Hippocampal formation (tissue), 2 donors: Measurements from ENCODE around the gene NPFFR1.
A peak's percentile ranks its signal among the peaks of the same experiment; 100 is the strongest.

Source experiments
- DNase-seq, 2 donors: peaks; one replicate each; lab custom pipeline; 2025; lab: John Stamatoyannopoulos, UW

Gene NPFFR1

GRCh38 chr10:70283445-70284399 lies at the start of gene NPFFR1:
TSS of gene NPFFR1 (minus strand) at chr10:70284004. CDS start at chr10:70283676, 328 bp downstream.
- no peak for DNase-seq

GRCh38 chr10:70333268-70333667 lies 49.5 kb upstream of the NPFFR1 start:
- no peak for DNase-seq

GRCh38 chr10:70331486-70332268 lies 47.9 kb upstream of the NPFFR1 start:
- peak in 1 of 2 donors; percentile 12 for DNase-seq

GRCh38 chr10:70331160-70331485 lies 47.3 kb upstream of the NPFFR1 start:
- no peak for DNase-seq

- no peak for DNase-seq
Observed at GRCh38 chr10:70330671-70331070, 46.9 kb upstream of the NPFFR1 start.

- DNase-seq, result no peak
Observed at GRCh38 chr10:70328967-70329366, 45.2 kb upstream of the NPFFR1 start.

- DNase-seq, result no peak
Observed at GRCh38 chr10:70328018-70328417, 44.2 kb upstream of the NPFFR1 start.

- DNase-seq, result no peak
Observed at GRCh38 chr10:70324951-70325781, 41.4 kb upstream of the NPFFR1 start.

GRCh38 chr10:70324339-70324861 lies 40.6 kb upstream of the NPFFR1 start:
- no peak for DNase-seq

GRCh38 chr10:70323697-70324338 lies 40.0 kb upstream of the NPFFR1 start:
- no peak for DNase-seq

GRCh38 chr10:70323138-70323696 lies 39.4 kb upstream of the NPFFR1 start:
- DNase-seq, result no peak

- DNase-seq, result no peak
Observed at GRCh38 chr10:70321897-70322890, 38.4 kb upstream of the NPFFR1 start.

GRCh38 chr10:70321233-70321632 lies 37.4 kb upstream of the NPFFR1 start:
- no peak for DNase-seq

GRCh38 chr10:70320751-70321150 lies 36.9 kb upstream of the NPFFR1 start:
- DNase-seq, result no peak

- DNase-seq, result no peak
Observed at GRCh38 chr10:70319824-70320223, 36.0 kb upstream of the NPFFR1 start.

- DNase-seq, result no peak
Observed at GRCh38 chr10:70319183-70319582, 35.4 kb upstream of the NPFFR1 start.

GRCh38 chr10:70317943-70318318 lies 34.1 kb upstream of the NPFFR1 start:
- DNase-seq, result no peak

GRCh38 chr10:70317272-70317942 lies 33.6 kb upstream of the NPFFR1 start:
- no peak for DNase-seq

- DNase-seq, result no peak
Observed at GRCh38 chr10:70315815-70316214, 32.0 kb upstream of the NPFFR1 start.
